HEK293 (cell line): ENCODE data around the gene NEK7.

ENCODE experiments used
- CTCF ChIP-seq: fragments of 450-650 bp; formaldehyde crosslinking; IDR thresholded peaks from 2 replicates; pipeline ENCODE4 v1.5.1; 2016; ENCODE audit warnings: missing biosample characterization, missing genetic modification characterization
- ZNF23 ChIP-seq: fragments of 450-650 bp; formaldehyde crosslinking; IDR thresholded peaks from 2 replicates; pipeline ENCODE4 v1.5.1; 2016; ENCODE audit warnings: missing biosample characterization, missing genetic modification characterization, borderline replicate concordance
- ZNF501 ChIP-seq: fragments of 450-650 bp; formaldehyde crosslinking; IDR thresholded peaks from 2 replicates; pipeline ENCODE4 v1.5.1; 2016; ENCODE audit warnings: missing biosample characterization, missing genetic modification characterization

DNA sequence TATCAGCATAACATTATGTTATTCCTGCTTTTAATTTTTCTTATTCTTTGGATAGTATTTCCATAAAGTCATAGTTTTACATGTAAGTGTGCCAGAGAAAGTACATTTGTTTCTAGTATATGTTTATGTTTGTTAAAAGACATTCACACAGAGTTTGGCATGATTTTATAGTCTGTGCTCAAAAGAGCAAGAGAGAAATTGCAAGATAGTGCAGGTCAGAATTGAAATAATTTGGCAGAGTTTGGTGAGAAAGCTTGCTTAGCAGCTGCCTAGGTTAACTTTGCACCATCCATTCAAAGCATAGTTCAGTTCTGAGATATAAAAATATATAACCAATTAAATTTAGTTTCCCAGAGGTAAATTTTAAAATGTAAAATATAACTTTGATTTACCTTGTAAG lies 17.0 kb downstream of the NEK7 start:
- TF ChIP-seq ZNF23 (tag by site-specific recombination) (no peak), CTCF (tag by site-specific recombination) (no peak), ZNF501 (no peak)
